Cardiac septum (tissue), 1 donor: ENCODE results near the gene RBM17. TPM values are rescaled to one million over a fixed set of nuclear protein-coding genes. Genes with fewer than 3 reads are reported as not detected.
"Not testable (repeated sequence)": the region's sequence is repeated elsewhere in the genome, so short reads cannot be mapped to it uniquely, and the experiment has no call there.

Experiments used
- DNase-seq: peaks from one replicate; pipeline ENCODE4 v3.0.0-alpha.2; 2020; ENCODE audit warnings: low spot score
- intact Hi-C: fragments of 100-400 bp; cut with DNase I; formaldehyde crosslinking; loops from one replicate; pipeline ENCODE4 v1.14.0; 2022
- microRNA-seq: library from miRNA; unstranded; fragments of <30 nt; microRNA quantifications from one replicate; pipeline ENCODE4 v1.2.0, GENCODE V29; 2020
- total RNA-seq: library from RNA; stranded (reverse); fragmentation: NEBNext Ultra II Directional; extraction: Animal tissue kit (Norgen Biotek cat#: 25700); gene quantifications from one replicate; pipeline ENCODE4 v1.2.1, GENCODE V29; 2021
- donor health status: DM: no; HTN: no; CAD: no.

Gene RBM17
- total RNA-seq, 1 donor from 2014 or later, result 70.1 TPM

DNA sequence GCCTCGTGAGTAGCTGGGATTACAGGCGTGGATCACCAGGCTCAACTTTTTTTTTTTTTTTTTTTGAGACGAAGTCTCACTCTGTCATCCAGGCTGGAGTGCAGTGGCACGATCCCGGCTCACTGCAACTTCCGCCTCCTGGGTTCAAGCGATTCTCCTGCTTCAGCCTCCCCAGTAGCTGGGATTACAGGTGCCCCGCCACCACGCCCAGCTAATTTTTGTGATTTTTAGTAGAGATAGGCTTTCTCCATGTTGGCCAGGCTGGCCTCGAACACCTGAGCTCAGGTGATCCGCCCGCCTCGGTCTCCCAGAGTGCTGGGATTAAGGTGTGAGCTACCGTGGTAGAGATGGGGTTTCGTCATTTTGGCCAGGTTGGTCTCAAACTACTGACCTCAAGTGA is 77.1 kb downstream of the RBM17 start:
- intact Hi-C loops, DNase-seq: not testable (repeated sequence)

Small RNA genes lying within 50 kb of the gene (microRNA-seq; reads per million reads assigned to microRNA genes)
- gene MIR3155A (not detected), gene MIR3155B (not detected)

Other genes with a start within 250 kb of the RBM17 start
- gene ANKRD16, start 199.1 kb upstream of the RBM17 start, total RNA-seq, result 3.9 TPM
- gene FBH1, start 198.8 kb upstream of the RBM17 start, total RNA-seq, result 73.8 TPM
- 3.9 TPM for gene IL15RA, start 111.5 kb upstream of the RBM17 start, total RNA-seq
- gene IL2RA, start 26.7 kb upstream of the RBM17 start, total RNA-seq, result 0.73 TPM
- 13.8 TPM for gene PFKFB3, start 113.9 kb downstream of the RBM17 start, total RNA-seq